Bronchial epithelial cell (primary cell): ENCODE results near the gene CD44. TPM values are rescaled to one million over a fixed set of nuclear protein-coding genes. Genes with fewer than 3 reads are reported as not detected.
"Not testable (repeated sequence)": the region's sequence is repeated elsewhere in the genome, so short reads cannot be mapped to it uniquely, and the experiment has no call there.

Experiments used
- DNase-seq: peaks from one replicate; pipeline ENCODE4 v3.0.0-alpha.2; 2010; ENCODE audit warnings: low read depth
- FAIRE-seq: peaks from 2 replicates; lab custom pipeline; 2011; peaks lifted over from hg19 to GRCh38; lab: Jason Lieb, UNC
- H3K27me3 ChIP-seq: 2 replicates; pipeline ENCODE4 v1.5.1; 2011; ENCODE audit warnings: low read length; ENCODE audit not compliant: control insufficient read depth, insufficient read depth
- H3K36me3 ChIP-seq: 2 replicates; pipeline ENCODE4 v1.5.1; 2011; ENCODE audit warnings: low read length; ENCODE audit not compliant: control insufficient read depth, insufficient read depth
- H3K4me3 ChIP-seq: 2 replicates; pipeline ENCODE4 v1.5.1; 2011; ENCODE audit warnings: mild to moderate bottlenecking, low read depth, low read length, control low read depth
- CTCF ChIP-seq: IDR thresholded peaks from 2 replicates; pipeline ENCODE4 v1.5.1; 2011; ENCODE audit warnings: mild to moderate bottlenecking, moderate library complexity, low read length, control low read depth, inconsistent platforms; ENCODE audit not compliant: insufficient read depth, severe bottlenecking
- total RNA-seq: library from RNA; depleted of rRNA; stranded (reverse); fragments of >200 nt; gene quantifications from 2 replicates; pipeline ENCODE4 v1.2.1, GENCODE V29; 2014

Gene CD44
- total RNA-seq, 1 donor from 2014 or later = 254 TPM

GRCh38 chr11:35103366-35104208 lies 35.4 kb upstream of the CD44 start:
- Histone ChIP-seq H3K36me3 (no peaks in the 10 kb centered on the region), H3K4me3 (no peak overlapping the region), H3K27me3 (no peaks in the 10 kb centered on the region)
- no peak for DNase-seq
- FAIRE-seq = no peak
- no peak for TF ChIP-seq CTCF

GRCh38 chr11:35104655-35105054 lies 34.3 kb upstream of the CD44 start:
- no peak overlapping the region for H3K4me3 ChIP-seq
- FAIRE-seq (no peak), DNase-seq (no peak)
- TF ChIP-seq CTCF = no peak
- H3K36me3 ChIP-seq = no peaks in the 10 kb centered on the region
- no peaks in the 10 kb centered on the region for H3K27me3 ChIP-seq

- FAIRE-seq = no peak
- H3K36me3 ChIP-seq = no peaks in the 10 kb centered on the region
- DNase-seq = no peak
- no peak overlapping the region for H3K4me3 ChIP-seq
- no peaks in the 10 kb centered on the region for H3K27me3 ChIP-seq
- no peak for TF ChIP-seq CTCF
Observed at GRCh38 chr11:35105319-35106079, 33.5 kb upstream of the CD44 start.

GRCh38 chr11:35106595-35106994 lies 32.4 kb upstream of the CD44 start:
- no peaks in the 10 kb centered on the region for H3K36me3 ChIP-seq
- FAIRE-seq = no peak
- DNase-seq = no peak
- H3K27me3 ChIP-seq = no peaks in the 10 kb centered on the region
- TF ChIP-seq CTCF = no peak
- no peak overlapping the region for H3K4me3 ChIP-seq

- no peak for TF ChIP-seq CTCF
- FAIRE-seq (no peak), DNase-seq (no peak)
- Histone ChIP-seq H3K27me3 (no peaks in the 10 kb centered on the region), H3K36me3 (no peaks in the 10 kb centered on the region), H3K4me3 (no peak overlapping the region)
Observed at GRCh38 chr11:35107861-35108260, 31.1 kb upstream of the CD44 start.

- not testable (repeated sequence) for H3K27me3 ChIP-seq, DNase-seq, FAIRE-seq, H3K4me3 ChIP-seq, H3K36me3 ChIP-seq
Observed at GRCh38 chr11:35108336-35108735, 30.6 kb upstream of the CD44 start.
